Stimulated activated CD8-positive, alpha-beta memory T cell treated with anti-CD3 and anti-CD28 coated beads, Interleukin-12 subunit alpha, Interleukin-12 subunit beta, amount 100 ng/mL, for 24 hours (primary cell): ENCODE data around the gene SSX2IP.
"Not testable (repeated sequence)": the region's sequence is repeated elsewhere in the genome, so short reads cannot be mapped to it uniquely, and the experiment has no call there.

Source experiments
- DNase-seq: peaks from one replicate; pipeline ENCODE4 v3.0.0-alpha.2; 2020; ENCODE audit errors: extremely low read depth

Gene SSX2IP

DNA sequence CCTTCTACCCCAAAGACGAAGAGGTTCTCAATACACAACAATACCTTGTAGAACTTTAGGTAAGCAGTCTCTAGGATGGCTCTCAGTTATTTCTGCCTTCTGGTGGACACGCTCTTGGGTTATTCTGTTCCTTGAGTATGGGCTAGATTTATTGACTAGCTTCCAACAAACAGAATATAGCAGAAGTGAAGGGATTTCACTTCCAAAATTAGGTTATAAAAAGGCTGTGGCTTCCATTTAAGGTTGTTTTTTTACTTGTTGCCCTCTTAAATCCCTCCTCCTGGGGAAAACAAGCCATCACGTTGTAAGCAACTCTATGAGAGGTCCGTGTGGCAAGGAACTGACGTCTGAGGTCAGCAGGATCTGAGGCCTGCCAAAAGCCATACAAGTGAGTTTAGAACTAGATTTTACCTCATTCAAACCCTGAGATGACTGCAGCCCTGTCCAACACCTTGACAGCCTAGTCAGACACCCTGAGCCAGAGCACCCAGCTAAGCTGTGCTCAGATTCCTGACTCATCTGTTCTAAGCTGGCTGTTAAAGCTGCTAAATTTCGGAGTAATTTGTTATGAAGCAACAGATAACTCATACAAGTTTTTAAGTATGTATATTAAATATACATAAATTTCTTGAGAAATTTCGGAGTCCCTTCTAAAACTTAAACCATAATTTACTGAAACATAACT is 12.7 kb downstream of the SSX2IP start:
- no peak for DNase-seq

DNA sequence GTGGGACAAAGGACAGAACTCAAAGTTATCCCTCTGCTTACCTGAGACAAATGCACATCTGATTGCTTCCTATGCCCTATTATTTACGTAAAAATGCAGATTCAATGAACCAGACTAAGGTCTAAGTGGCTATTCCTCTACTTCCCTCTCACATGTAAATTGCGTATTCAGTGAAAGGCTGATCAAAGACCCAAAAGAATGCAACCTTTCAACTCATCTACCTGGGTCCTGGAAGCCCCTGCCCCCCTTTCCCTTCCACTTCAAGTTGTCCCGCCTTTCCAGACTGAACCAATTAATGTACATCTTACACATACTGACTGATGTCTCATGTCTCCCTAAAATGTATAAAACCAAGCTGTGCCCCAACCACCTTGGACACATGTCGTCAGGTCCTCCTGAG is 14.6 kb downstream of the SSX2IP start:
- no peak for DNase-seq

DNA sequence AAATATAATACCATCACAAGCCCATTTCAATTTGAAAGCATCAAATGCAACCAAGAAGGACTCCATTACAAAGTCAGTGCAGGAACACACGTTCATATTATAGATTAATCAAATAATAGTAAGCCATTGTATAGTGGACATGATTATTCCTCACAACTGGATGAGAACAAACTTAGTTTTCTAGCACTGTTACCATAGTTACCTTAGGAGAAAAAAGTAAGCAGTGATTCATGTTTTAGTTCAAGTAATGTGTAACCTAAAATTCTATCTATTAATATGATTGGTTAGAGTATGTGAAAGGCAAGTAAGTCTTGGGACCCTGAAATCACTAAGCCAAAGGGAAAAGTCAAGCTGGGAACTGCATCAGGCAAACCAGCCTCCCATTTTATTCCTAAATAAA is 15.2 kb downstream of the SSX2IP start:
- DNase-seq: no peak

DNA sequence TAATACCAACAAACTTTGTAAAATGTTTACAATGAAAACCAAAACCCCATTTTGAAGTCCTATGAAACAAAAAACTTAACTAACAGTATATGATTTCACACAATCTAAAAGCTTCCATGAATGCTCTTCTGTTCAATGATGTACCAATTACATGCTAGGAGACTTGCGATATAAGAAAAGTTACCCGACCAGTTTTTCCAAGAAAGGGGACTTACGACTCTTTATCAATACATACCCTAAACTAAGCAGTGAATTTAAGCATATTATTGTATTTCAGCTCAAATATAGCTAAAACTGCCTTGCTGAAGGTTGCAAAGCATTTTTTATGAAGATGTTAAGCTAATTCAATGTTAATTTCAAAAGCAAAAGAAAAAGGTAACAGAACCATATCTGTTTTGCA is 15.6 kb downstream of the SSX2IP start:
- DNase-seq: no peak

DNA sequence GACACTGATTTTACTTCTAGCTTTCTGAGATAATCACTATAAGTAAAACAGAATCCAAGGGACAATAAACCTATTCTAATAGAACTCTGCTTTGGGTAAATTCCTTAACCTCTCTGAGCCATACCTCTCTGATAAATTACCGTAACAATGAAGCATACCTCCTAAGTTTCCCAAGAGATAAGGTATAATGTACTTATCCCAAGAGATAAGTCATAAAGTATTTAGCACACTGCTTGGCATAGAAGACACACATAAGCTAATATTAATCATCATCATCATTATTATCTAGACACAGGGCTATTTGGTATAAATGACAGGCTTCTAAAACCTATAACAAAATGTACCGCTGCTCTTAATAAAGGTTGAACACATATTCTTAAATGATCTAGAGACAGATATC is 16.2 kb downstream of the SSX2IP start:
- no peak for DNase-seq

DNA sequence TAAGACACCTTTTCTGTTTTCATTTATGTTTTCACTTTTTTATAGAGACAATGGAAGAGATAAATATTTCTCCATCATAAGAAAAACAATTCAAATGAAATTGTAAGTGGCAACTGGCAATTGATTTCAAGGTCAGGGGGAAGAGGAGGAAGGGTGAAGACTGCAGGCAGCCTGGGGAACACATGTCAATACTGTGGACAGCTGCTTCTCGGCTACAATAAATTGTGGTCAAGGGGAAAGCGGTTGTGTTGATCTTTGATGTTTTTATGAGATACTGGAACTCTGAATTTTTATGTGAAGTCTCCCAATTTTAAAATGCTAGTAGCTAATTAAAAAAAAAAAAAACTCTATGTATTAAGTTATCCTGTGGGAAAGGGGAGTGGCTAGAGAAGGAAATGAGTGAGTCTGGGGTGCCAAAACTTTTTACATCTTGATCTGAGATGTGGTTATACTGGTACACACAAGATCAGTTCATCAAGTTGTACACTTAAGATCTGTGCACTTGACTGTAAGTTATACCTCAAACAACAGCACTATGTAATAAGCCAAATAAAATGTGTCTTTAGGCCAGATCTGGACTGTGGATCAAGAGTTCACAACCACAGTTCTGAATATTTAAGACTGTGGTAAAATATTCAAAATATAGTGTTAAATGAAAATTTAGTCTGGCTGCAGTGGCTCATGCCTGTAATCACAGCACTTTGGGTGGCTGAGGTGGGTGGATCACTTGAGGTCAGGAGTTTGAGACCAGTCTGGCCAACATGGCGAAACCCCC is 18.0 kb downstream of the SSX2IP start:
- no peak for DNase-seq

DNA sequence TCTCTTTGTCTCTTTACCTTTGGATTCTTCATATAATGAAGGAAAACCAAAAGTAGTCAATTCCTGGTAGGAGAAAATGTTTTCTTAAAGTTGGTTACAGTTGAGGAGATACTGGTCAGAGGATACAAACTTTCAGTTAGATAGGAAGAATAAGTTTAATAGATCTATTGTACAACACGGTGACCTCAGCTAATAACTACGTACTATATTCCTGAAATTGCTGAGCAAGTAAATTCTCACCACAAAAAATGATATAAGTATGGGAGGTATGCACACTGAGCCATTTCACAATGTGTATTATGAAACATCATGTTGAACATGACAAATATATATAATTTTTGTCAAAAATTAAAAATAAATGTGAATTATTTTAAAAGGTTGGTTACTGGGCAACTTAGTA is 20.4 kb downstream of the SSX2IP start:
- DNase-seq: no peak

DNA sequence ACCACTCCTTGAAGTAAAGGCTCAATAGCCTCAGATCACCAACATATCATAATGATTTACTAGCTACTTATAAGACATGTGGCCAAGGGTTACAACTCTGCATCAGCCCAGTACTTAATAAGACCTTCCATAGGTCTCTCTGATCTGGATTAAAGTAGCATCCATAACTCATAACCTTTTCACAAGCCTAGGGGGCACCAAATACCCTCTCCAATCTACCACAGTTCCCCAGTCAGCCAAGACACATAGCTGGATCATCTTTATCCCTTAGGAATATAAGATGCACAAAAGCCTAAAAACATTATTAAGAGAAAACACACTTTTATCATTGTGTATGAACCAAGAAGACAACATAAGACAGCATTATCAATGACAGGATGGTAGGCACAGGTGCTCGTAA is 22.1 kb downstream of the SSX2IP start:
- DNase-seq: no peak

DNA sequence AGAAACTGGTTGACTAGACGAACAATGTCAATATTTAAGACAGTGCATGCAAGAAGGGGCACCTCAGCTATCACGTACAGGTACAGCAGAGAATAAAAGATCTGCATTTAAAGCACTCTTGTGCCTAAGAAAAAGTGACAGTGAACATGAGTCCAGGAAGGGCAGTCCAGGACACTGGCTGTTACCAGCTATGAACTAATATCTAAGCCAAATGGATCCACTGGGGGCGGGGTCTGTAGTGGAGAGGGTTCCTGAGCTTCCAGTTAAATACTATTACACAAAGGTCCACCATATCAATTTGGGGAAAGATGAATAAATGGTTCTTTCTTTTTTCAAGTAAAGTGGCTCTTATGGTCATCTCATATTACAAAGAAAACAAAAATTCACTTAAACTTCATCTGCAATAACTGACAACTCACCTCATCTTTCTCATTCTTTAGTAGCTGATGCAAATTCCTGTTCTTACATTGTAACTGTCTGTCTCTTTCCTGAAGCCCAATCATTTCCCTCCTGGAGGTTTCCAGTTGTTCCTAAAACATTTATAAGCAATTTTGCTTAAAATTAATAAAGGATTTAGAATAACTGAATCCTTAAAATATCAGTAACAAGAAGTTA is 24.5 kb downstream of the SSX2IP start:
- no peak for DNase-seq

DNA sequence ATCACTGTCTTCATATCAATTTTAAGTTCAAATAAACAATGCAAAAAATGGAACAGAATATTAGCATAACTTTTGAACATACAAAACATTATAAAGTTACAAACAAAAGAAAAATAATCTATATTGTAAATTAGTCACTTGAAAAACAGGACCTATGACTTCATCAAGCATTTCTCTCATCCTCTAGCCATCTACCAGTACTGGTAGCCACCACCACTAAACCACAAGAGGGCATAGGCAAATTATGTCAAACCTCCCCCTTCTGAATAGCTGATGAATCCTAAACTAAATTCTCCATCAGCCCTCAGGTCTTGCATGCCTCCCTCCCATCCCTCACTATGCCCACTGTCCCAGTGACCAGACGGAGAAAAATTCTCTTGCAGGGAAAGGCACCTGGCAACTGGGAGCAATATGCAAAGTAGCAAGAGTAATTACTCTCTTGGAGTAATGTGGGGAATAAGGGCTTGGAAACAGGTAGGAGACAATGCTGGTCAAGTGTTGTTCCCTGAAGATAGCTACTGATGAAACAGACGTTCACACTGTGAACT is 37.1 kb downstream of the SSX2IP start:
- DNase-seq: no peak

DNA sequence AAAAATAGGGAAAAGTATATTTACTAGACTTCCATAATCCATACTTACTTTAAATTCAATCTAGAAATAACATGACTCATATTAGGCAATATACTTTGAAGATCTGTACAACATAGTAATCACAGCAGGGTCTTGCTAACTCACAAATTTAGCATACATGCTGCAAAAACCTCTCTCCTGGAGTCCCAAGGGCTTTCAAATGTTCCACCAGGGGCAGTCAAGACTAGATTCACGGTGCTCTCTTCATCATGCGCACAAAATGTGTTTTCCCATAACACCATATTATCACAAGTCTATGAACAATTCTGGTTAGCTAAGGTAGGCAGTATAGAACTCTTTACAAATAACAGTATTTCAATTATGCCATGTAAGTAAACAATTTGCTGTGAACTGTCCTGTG is 45.8 kb downstream of the SSX2IP start:
- no peak for DNase-seq

DNA sequence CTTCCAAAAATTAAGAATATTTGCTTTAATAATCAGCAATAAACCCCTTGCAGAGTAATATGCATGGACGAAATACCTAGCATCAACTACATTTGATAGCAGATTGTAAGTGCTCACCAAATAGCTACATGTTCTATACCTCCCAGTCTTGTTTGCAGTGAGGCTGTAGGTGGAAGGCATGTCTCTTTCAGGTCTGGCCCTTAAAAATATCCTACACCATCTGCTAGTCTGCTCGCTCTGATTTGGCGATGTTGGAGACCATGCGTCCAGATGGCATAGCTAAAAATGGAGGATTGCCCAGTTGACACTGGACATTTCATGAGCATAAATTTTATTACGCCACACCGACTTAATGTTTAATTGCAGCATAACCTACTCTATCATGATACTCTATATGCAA is 47.1 kb downstream of the SSX2IP start:
- DNase-seq: no peak

DNA sequence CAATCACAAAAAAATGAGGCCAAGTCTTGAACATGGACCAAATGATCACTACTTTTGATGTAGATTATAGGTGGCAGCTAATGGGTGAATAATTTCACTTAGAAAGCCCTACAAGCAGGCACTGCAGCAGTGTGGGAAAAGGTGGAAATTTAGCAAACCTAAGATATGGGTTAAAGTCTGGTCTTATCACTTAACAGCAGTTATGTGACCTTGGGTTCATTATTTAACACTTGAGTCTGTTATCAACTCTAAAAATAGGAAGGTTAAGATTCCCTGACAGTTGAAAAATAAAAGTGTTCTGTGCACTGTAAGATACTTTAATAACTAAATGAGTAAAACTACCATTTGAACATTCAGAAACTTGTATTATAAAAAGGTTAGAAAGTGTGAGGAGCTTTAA is 47.5 kb downstream of the SSX2IP start:
- no peak for DNase-seq

DNA sequence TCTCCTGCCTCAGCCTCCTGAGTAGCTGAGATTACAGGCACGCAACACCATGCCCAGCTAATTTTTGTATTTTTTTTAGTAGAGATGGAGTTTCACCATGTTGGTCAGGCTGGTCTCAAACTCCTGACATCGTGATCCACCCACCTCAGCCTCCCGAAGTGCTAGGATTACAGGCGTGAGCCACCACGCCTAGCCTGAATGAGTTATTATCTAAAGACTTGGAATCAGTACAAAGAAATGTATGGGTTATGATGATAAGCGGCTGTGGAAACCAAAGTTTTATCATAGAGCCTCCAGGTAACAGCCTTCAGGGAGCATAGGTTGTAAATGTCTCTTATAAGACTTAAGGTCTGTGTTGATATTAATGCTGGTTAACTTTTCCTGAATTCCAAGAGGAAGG is 50.5 kb downstream of the SSX2IP start:
- DNase-seq: not testable (repeated sequence)

DNA sequence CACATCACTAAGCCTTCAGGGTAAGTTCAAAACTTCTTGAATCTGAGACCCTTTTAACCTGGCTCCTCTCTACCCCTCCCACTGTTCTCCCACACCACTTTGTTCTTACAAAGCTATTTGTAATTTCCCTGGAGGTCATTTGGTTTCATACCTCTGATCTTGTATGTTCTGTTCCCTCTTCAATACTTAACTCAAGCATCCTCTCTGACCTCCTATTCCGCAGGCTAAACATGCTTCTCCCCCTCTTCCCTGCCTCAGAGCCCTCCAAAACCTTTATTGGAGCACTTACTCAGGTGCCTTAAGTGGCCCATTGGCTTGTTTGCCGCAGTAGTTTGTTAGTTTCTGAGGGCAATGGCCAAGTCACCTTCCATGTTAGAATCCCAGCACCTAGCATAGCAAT is 54.8 kb downstream of the SSX2IP start:
- DNase-seq: no peak

DNA sequence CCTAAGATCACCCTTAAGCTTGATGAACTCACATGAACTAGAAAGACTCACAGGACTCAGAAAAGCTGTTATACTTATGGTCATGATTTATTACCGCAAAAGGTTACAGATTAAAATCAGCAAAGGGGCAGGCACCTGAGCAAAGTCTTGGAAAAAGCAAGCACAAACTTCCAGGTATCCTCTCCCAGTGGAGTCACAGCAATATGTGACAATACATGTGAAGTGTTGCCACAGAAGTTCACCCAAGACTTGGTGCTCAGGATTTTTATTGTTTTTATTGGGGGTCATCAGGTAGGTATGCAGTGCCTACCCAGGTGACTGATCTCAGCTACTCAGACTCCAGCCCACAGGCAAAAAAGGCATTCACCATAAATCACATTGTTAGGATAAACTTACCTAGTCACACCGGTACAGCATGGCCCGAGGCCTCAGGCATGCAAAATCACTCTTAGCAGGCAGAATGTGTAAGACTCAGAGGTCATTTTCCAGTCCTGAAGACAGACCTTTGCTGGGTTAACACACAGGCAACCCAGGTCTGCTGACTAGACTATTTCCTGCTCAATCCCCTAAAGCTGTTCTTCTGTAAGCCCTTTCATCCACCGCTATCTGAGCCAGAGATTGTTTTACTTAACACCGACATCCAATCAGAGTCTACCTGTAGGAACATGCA is 55.6 kb downstream of the SSX2IP start:
- DNase-seq: no peak

DNA sequence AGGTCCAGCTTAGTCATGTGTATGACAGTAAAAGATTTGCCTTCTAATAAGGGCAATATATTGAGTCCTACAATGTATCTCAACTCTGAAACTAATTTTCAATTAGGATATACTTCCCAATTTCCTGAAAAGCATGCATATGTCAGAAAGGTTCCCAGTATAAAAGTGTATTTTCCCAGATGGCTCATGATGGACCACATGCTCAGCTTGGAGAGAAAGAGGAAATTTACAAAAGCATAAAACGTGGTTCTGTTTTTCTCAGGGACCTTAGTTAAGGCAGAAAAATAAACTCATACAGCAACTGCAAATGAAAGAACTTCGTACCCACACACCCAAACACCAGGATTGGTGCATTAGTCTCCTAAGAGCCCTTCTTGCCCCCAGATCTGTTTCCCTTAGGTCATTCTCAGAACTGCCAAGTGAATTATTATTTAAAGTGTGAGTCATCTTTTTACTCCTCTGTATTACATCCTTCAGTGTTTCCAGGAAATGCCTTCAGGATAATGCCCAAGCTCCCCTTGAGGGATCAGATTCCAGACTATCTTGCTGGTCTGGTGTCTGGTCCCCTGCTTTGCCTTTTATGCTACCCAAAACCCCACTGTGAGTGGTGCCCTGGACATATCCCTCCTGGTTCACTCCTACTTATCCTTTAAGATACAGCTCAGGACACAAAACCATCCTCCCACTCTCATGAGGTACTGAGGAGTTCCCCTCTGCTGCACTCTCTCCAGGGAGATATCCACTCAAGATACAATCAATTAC is 57.4 kb downstream of the SSX2IP start:
- no peak for DNase-seq

DNA sequence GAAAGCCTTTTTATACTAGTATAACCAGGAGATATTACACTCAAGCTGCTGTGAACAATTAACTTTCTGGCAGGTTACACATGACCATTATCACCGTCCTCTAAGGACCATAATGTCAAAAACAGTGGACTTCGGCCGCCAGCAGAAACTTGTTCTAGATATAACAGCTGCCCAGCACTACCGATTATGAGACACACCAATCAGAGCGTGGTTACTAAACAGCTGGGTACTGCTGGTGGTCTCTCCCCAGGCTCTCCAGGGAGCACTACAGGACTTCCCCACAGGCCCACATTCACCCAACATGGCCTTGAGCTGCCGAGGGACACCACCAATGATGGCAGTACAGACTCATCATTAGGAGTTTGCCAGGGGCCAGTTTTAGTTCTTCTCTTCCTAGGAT is 58.1 kb downstream of the SSX2IP start:
- DNase-seq: no peak

DNA sequence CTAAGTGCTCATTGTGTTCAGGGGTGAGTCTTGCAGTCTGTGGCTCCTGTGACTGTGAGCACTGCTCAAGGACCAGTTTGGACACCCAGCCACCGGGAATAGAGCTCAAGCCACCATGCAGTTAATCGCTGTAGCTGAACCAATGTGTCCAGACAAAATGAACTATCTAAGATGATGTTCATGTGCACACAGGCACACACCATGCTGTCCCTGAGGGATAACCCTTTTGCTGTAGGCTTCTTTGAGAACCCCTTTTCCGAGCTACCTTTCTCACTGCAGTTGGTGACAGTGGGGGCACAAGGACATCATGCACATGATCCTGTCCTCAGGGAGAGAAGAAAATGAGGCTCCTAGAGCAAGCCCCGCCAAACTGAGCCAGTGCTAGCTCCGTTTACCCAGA is 65.4 kb downstream of the SSX2IP start:
- DNase-seq: no peak

DNA sequence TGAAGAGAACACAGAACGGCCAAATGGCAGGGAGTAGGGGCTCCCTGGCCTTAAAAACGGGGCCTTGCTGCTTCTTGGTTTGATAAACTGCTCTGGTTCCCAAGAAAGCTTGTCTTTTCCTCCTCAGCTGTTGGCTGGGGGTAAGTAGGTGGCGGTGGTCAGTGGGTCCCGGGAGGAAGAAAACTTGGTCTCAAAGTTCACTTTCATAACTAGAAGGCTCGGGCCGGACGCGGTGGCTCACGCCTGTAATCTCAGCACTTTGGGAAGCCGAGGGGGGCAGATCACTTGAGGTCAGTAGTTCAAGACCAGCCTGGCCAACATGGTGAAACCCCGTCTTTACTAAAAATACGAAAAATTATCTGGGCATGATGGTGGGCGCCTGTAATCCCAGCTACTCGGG is 68.7 kb downstream of the SSX2IP start:
- DNase-seq: no peak

DNA sequence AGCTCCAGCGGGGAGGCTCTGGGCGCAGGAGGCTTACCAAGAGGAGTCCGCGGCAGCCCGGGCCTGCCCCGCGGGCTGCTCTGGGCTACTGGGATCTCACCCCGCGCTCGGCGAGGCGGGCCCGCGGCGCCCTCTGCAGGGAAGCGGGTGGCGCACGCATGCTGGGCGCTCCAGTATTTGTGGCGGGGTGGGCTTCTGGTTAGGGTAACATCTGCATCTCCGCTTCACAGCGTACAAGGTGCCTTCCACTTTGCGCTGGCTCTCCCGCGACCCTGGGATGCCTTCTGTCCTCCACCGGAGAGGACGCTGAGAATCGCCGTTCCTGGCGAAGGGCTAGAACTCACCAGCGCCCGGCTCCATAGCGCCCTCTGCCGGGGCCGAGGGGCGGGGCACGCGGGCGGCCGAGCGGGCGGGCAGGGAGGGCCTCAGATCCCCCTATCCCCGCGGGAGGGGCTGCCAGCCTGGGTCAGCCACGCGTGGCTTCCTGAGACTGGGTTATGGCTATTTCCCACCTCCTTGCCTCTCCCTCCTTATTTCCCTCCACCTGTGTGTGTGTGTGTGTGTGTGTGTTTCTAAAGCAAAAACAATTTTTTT is 69.4 kb downstream of the SSX2IP start:
- peak; percentile 46 for DNase-seq
